Spleen (tissue), 7 donors: ENCODE results near the gene AP1S1.

Experiments
- POLR2A ChIP-seq, 3 donors: fragments of 450-650 bp; IDR thresholded peaks; one replicate each; pipeline ENCODE4 v1.5.1; 2017; ENCODE audit warnings: antibody characterized with exemption in 3 of 3, mild to moderate bottlenecking in 1 of 3
- POLR2AphosphoS5 ChIP-seq, 3 donors: sonication (generic); formaldehyde crosslinking; IDR thresholded peaks; one replicate each; pipeline ENCODE4 v1.5.1; 2017; ENCODE audit warnings: antibody characterized with exemption in 3 of 3
- TF ChIP-seq, protein P1 (sequence below), 11 experiments: fragments of 200-600 bp in 7 of 11; fragments of 450-650 bp in 4 of 11; sonication (generic) in 4 of 11; IDR thresholded peaks in 8 of 11; conservative IDR thresholded peaks in 3 of 11; 1 replicate in 7 of 11; 2 replicates in 4 of 11; pipeline versions ENCODE4 v1.4.0 to v1.8.0; 2016 to 2021; ENCODE audit warnings: antibody characterized with exemption in 11 of 11, inconsistent platforms in 4 of 11, mild to moderate bottlenecking in 1 of 11
- donor health status: DM: no; HTN: no; CAD: no; lungs with moderate emphysema.
- donor health status: DM: no; HTN: no; CAD: no.
- donor health status: DM: no; HTN: no; CAD: no.

DNA sequence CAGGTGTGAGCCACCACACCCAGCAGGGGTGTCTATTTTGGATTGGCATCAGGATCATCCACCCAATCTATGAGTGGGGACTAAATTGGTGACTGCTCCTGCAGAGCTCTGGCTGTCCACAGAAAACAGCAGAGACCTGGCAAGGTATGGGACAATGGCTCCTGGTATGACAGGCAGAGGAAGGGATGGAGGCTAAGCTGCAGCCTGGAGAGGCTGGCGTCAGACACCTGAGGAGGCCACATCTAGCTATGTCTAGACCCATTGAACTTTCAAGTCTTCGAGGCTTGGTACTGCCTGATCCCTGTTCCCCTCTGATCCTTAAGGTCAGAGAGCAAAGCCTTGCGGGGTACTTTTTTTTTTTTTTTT is 30.6 kb upstream of the AP1S1 start:
- TF ChIP-seq, protein P1, sequence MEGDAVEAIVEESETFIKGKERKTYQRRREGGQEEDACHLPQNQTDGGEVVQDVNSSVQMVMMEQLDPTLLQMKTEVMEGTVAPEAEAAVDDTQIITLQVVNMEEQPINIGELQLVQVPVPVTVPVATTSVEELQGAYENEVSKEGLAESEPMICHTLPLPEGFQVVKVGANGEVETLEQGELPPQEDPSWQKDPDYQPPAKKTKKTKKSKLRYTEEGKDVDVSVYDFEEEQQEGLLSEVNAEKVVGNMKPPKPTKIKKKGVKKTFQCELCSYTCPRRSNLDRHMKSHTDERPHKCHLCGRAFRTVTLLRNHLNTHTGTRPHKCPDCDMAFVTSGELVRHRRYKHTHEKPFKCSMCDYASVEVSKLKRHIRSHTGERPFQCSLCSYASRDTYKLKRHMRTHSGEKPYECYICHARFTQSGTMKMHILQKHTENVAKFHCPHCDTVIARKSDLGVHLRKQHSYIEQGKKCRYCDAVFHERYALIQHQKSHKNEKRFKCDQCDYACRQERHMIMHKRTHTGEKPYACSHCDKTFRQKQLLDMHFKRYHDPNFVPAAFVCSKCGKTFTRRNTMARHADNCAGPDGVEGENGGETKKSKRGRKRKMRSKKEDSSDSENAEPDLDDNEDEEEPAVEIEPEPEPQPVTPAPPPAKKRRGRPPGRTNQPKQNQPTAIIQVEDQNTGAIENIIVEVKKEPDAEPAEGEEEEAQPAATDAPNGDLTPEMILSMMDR (IDR thresholded peaks at IDR 0.05 in 8 of 11, conservative IDR thresholded peaks at IDR 0.05 in 3 of 11): no peak
- TF ChIP-seq POLR2A (IDR thresholded peaks at IDR 0.05) (no peak), POLR2AphosphoS5 (IDR thresholded peaks at IDR 0.05) (no peak)
